Endodermal cell (in vitro differentiated cells): ENCODE measurements around the gene SLC2A8. TPM values are rescaled to one million over a fixed set of nuclear protein-coding genes. Genes with fewer than 3 reads are reported as not detected.
A peak's percentile ranks its signal among the peaks of the same experiment; 100 is the strongest.

Source experiments
- DNase-seq: peaks from one replicate; pipeline ENCODE4 v3.0.0-alpha.2; 2017
- H3K27ac ChIP-seq: 2 replicates; pipeline ENCODE4 v1.5.1; 2013; ENCODE audit warnings: mild to moderate bottlenecking, low read depth, low read length, moderate library complexity
- H3K27me3 ChIP-seq: 2 replicates; pipeline ENCODE4 v1.6.1; 2013; ENCODE audit warnings: mild to moderate bottlenecking, low read length, moderate library complexity; ENCODE audit not compliant: insufficient read depth, control insufficient read depth, poor library complexity, severe bottlenecking
- H3K36me3 ChIP-seq: 2 replicates; pipeline ENCODE4 v1.7.0; 2013; ENCODE audit warnings: mild to moderate bottlenecking, low read length, moderate library complexity; ENCODE audit not compliant: control insufficient read depth, insufficient read depth
- H3K4me1 ChIP-seq: one replicate; pipeline ENCODE4 v1.7.0; 2013; ENCODE audit warnings: low read length; ENCODE audit not compliant: control insufficient read depth, insufficient read depth
- H3K4me3 ChIP-seq: 2 replicates; pipeline ENCODE4 v1.5.1; 2013; ENCODE audit warnings: mild to moderate bottlenecking, low read length, moderate library complexity
- H3K9ac ChIP-seq: 2 replicates; pipeline ENCODE4 v1.6.1; 2013; ENCODE audit warnings: mild to moderate bottlenecking, low read length, moderate library complexity; ENCODE audit not compliant: poor library complexity, severe bottlenecking; ENCODE audit errors: extremely low read depth
- H3K9me3 ChIP-seq: 2 replicates; pipeline ENCODE4 v1.6.1; 2013; ENCODE audit warnings: mild to moderate bottlenecking, low read length, moderate library complexity; ENCODE audit not compliant: control insufficient read depth
- H3K27ac Mint-ChIP-seq: 2 replicates; pipeline ENCODE4 v1.8.0; 2020; ENCODE audit warnings: mixed read lengths
- H3K27me3 Mint-ChIP-seq: 2 replicates; pipeline ENCODE4 v1.8.0; 2021; ENCODE audit warnings: mild to moderate bottlenecking, mixed read lengths; ENCODE audit not compliant: insufficient read depth
- H3K36me3 Mint-ChIP-seq: 2 replicates; pipeline ENCODE4 v1.8.0; 2020; ENCODE audit warnings: low read depth, mixed read lengths
- H3K4me1 Mint-ChIP-seq: 2 replicates; pipeline ENCODE4 v1.8.0; 2020; ENCODE audit warnings: mixed read lengths
- H3K4me3 Mint-ChIP-seq: 2 replicates; pipeline ENCODE4 v1.8.0; 2020; ENCODE audit warnings: mild to moderate bottlenecking, moderate library complexity, mixed read lengths
- H3K9me3 Mint-ChIP-seq: 2 replicates; pipeline ENCODE4 v1.8.0; 2020; ENCODE audit warnings: mild to moderate bottlenecking, mixed read lengths
- CTCF ChIP-seq: fragments of 200-600 bp; sonication (generic); conservative IDR thresholded peaks from 2 replicates; pipeline ENCODE4 v1.5.0; 2021; ENCODE audit warnings: antibody characterized with exemption, mild to moderate bottlenecking
- WGBS, 2 experiments: methylation state at CpG; one replicate each; pipeline versions ENCODE4 v1.1.5 to v1.1.7; 2013; ENCODE audit warnings: missing lambda C conversion rate in 2 of 2, mixed read lengths in 1 of 2; ENCODE audit not compliant: insufficient coverage in 1 of 2, insufficient read length in 1 of 2; 5-methylcytosine and 5-hydroxymethylcytosine counted together
- total RNA-seq, 2 donors: library from RNA; stranded (reverse); fragmentation: NEBNext Ultra II Directional in 1 of 2; extraction: Animal tissue kit (Norgen Biotek cat#: 25700) in 1 of 2; gene quantifications; 2 replicates in 1 of 2; 3 replicates in 1 of 2; pipeline ENCODE4 v1.2.1, GENCODE V29; 2021

SLC2A8 gene
- total RNA-seq, 2 donors from 2014 or later, result 33.6 to 40.3 TPM

GRCh38 chr9:127451858-127452656, 55.1 kb downstream of the SLC2A8 start:
- Histone ChIP-seq H3K4me1 (no peaks in the 10 kb centered on the region), H3K27me3 (no peaks in the 10 kb centered on the region), H3K27ac (no peak overlapping the region), H3K9ac (peak overlapping the region; percentile 99), H3K9me3 (no peaks in the 10 kb centered on the region), H3K4me3 (peak overlapping the region; percentile 97), H3K36me3 (peaks cover 56% of the 10 kb centered on the region)
- Mint-ChIP-seq H3K9me3 (no peaks in the 10 kb centered on the region), H3K4me3 (peak overlapping the region; percentile 93), H3K27ac (peak overlapping the region; percentile 97), H3K4me1 (peaks cover 25% of the 10 kb centered on the region), H3K27me3 (no peaks in the 10 kb centered on the region), H3K36me3 (peaks cover 50% of the 10 kb centered on the region)
- peak; percentile 79 for DNase-seq
- WGBS, 2 experiments, result 14 to 36% methylated on average over 13 to 29 of the region's 29 CpGs
- no peak for TF ChIP-seq CTCF

- Mint-ChIP-seq H3K36me3 (peaks cover 50% of the 10 kb centered on the region), H3K4me1 (peaks cover 27% of the 10 kb centered on the region), H3K9me3 (no peaks in the 10 kb centered on the region), H3K27ac (no peak overlapping the region), H3K4me3 (peak overlapping the region; percentile 93), H3K27me3 (no peaks in the 10 kb centered on the region)
- no peak for TF ChIP-seq CTCF
- no peaks in the 10 kb centered on the region for H3K9me3 ChIP-seq
- DNase-seq, result no peak
- WGBS, 2 experiments, result 79 to 85% methylated on average over 3 to 4 of the region's 4 CpGs
- no peak overlapping the region for H3K9ac ChIP-seq
- peaks cover 56% of the 10 kb centered on the region for H3K36me3 ChIP-seq
- H3K4me3 ChIP-seq, result peak overlapping the region; percentile 97
- no peaks in the 10 kb centered on the region for H3K27me3 ChIP-seq
- H3K4me1 ChIP-seq, result no peaks in the 10 kb centered on the region
- no peak overlapping the region for H3K27ac ChIP-seq
Measured at GRCh38 chr9:127452691-127453090, 55.7 kb downstream of the SLC2A8 start.

- peak; percentile 57 for TF ChIP-seq CTCF
- H3K9me3 Mint-ChIP-seq, result no peaks in the 10 kb centered on the region
- no peak overlapping the region for H3K4me3 Mint-ChIP-seq
- H3K27ac ChIP-seq, result no peak overlapping the region
- peaks cover 45% of the 10 kb centered on the region for H3K36me3 ChIP-seq
- H3K9me3 ChIP-seq, result no peaks in the 10 kb centered on the region
- H3K27ac Mint-ChIP-seq, result no peak overlapping the region
- H3K27me3 Mint-ChIP-seq, result no peaks in the 10 kb centered on the region
- H3K4me1 Mint-ChIP-seq, result peaks cover 5% of the 10 kb centered on the region
- no peaks in the 10 kb centered on the region for H3K4me1 ChIP-seq
- peaks cover 34% of the 10 kb centered on the region for H3K36me3 Mint-ChIP-seq
- no peaks in the 10 kb centered on the region for H3K27me3 ChIP-seq
- DNase-seq, result peak; percentile 58
- H3K4me3 ChIP-seq, result no peak overlapping the region
- no peak overlapping the region for H3K9ac ChIP-seq
- 90 to 93% methylated on average over 3 to 6 of the region's 6 CpGs for WGBS, 2 experiments
Measured at GRCh38 chr9:127455324-127455992, 58.5 kb downstream of the SLC2A8 start.
